ENCODE measurements around the gene SLC39A5.
"Not testable (repeated sequence)": the region's sequence is repeated elsewhere in the genome, so short reads cannot be mapped to it uniquely, and the experiment has no call there.

Gene SLC39A5, protein sequence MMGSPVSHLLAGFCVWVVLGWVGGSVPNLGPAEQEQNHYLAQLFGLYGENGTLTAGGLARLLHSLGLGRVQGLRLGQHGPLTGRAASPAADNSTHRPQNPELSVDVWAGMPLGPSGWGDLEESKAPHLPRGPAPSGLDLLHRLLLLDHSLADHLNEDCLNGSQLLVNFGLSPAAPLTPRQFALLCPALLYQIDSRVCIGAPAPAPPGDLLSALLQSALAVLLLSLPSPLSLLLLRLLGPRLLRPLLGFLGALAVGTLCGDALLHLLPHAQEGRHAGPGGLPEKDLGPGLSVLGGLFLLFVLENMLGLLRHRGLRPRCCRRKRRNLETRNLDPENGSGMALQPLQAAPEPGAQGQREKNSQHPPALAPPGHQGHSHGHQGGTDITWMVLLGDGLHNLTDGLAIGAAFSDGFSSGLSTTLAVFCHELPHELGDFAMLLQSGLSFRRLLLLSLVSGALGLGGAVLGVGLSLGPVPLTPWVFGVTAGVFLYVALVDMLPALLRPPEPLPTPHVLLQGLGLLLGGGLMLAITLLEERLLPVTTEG

GRCh38 chr12:56229916-56230431 is at the start of gene SLC39A5:
Gene SLC39A5 (plus strand): TSS chr12:56230051. CDS start chr12:56231275, 1,224 bp downstream.
- no peak for DNase-seq

GRCh38 chr12:56186957-56187356 is 42.9 kb upstream of the SLC39A5 start:
- DNase-seq: no peak

DNA sequence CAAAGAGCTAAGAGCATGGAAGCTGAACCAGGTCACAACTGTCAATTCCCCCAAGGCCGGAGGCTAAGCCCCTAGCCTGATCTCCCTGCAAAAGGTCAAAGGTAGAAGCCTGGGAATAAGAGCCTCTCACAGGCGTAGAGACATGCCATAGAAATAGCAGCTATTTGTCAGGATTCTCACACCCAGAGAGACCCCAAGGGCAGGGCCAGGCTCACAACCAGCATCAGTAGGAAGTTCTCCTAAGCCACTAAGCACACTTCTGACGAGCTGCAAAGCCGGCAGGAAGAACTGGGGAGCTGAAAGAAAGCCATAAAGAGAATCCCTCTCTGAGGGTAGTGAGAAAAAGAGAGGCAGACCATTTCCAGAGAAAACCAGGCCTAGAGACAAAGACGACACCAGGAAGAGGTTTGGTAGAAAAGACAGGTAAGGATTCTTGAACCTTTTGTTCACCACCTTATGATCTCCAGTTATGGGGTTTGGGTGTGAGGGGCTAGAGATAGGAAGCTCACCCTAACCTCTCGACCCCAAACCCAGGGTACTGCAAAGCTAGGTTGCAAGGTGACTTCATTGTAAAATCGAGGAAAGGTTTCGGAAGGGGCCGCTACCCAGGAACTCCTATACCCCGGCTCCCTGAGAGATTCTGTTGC is 41.6 kb upstream of the SLC39A5 start:
- no peak for DNase-seq

DNA sequence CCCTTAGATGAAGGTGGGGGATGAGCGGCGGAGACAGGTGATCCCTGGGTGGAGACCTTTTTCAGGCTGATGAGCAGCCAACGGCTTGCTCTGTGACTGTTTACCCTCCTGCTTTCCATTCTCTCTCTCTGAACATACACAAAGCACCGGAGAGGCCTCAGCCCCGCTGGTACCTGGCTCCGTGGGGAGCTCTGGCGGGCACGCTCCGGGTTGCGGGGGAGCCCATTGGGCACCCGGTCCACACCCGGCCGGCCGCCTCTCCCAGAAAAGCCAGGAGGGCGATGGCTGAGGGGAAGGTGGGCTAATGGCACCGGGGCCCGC is 41.1 kb upstream of the SLC39A5 start:
- DNase-seq: no peak

GRCh38 chr12:56189099-56189917 is 40.5 kb upstream of the SLC39A5 start, which contains the start of gene SMARCC2:
Gene SMARCC2 (minus strand): TSS chr12:56189483. CDS start chr12:56189461, 22 bp downstream.
- peak; percentile 26 for DNase-seq

DNA sequence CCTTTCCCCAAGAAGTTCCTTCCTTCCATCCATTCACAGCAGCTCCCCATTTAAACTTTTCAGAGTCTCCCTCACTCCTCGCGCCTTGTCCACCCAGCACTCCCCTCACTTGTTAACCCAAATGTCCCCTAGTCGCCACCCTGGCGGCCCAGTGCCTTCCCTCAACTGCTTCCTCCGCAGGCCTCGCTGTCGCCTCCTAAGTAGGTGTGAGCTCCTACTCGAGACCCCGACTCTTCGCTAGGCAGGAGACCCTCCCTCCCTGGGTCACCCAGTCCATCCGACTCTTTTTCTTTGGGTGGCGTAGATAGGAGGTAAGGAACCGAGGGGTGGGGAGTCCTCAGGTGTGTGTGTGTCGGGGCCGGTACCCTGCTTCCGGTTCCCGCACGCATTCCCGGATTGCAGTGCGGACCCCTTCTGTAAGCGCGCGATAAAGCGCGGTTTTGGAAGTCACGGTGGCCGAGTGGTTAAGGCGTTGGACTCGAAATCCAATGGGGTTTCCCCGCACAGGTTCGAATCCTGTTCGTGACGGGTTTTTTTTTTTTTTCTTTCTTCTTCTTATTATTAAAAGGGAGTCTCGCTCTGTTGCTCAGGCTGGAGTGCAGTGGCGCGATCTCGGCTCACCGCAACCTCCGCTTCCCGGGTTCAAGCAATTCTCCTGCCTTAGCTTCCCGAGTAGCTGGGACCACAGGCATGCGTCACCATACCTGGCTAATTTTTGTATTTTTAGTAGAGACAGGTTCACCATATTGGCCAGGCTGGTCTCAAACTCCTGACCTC is 39.7 kb upstream of the SLC39A5 start:
- peak; percentile 23 for DNase-seq

DNA sequence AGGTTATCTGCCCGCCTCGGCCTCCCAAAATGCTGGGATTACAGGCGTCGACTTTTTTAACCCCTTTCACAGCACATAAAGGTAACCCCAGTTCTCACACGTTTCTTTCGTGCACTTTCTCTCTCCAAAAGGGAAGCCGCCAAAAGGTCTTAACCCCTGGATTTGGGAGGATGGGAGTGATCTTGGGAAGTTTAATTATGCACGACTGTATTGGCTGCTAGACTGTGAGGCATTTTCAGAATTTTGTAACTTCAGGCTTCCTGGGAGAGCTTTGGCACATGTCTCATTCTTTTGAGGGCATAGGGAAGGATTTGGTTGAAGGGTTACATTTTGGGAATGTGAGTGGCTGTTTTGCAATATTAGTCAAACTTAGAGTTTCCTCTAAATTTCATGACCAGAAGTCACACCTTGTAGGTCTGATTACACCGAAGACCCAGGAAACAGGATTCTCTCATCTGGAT is 39.1 kb upstream of the SLC39A5 start:
- DNase-seq: no peak

- DNase-seq: no peak
Measured at GRCh38 chr12:56192582-56192981, 37.3 kb upstream of the SLC39A5 start.

DNA sequence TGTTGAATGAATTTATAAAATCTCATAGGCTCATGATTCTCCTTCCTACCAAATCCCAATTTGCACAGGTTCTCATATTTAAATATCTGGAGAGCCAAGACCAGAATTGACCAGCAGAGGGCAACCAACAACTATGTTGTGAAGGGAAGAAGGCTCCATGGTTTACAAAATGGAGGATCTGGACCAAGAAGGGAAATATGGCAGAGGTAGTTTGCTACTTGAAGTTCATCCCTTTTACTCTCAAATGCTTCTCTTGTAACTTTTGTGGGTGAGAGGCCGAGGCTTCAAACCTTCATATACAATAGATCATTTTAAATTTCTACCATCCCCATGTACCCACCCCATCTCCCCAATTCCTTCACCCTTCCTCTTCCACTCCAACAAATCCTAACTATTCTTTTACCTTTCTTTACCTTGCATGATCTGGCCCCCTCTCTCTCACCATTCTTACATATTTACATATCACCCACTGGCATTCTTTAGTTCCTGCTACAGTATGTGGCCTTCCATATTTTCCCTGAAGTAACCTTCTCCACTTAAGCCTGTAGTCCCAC is 36.7 kb upstream of the SLC39A5 start:
- DNase-seq: no peak

- not testable (repeated sequence) for DNase-seq
Measured at GRCh38 chr12:56196818-56197550, 32.9 kb upstream of the SLC39A5 start.

DNA sequence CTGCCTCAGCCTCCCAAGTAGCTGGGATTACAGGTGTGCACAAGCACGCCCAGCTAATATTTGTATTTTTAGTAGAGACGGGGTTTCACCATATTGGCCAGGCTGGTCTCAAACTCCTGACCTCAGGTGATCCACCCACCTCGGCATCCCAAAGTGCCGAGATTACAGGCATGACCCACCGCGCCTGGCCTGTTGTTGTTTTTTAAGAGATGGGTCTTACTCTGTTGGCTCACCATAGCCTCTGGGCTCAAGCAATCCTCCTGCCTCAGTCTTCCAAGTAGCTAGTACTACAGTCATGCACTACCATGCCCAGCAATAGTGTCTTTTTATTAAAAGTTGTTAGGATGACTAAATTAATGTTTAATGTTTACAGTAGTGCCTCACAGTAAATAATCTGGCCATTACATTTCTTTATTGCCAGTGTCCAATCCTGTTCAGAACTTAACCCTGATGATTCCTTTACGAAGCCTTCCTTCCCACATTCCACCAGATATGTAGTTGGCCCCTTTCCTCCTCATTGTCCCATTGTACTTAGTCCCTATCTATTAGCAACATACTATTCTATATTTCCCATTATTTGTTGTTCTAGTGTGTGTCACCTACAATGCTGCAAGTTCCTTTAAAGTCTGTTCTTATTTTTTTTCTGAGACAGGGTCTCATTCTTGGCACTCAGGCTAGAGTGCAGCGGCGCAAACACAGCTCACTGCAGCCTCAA is 31.8 kb upstream of the SLC39A5 start:
- DNase-seq: no peak

GRCh38 chr12:56198836-56199235 is 31.0 kb upstream of the SLC39A5 start:
- no peak for DNase-seq

DNA sequence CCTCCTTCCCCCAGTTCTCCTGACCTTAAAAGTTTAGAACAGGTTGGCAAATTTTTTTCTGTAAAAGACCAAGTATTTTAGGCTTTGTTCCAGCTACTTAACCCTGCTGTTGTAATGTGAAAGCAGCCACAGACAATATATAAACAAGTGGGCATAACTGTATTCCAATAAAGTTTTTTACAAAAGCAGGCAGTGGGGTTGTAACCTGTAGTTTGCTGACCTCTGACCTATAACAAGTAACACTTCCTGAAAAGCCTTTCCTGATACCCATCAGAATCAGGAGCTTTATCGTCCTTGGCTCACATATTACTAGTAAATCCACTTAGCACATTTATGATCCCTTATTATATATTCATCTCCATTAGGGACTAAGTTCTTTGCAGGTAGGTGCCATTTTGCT is 27.5 kb upstream of the SLC39A5 start:
- no peak for DNase-seq

DNA sequence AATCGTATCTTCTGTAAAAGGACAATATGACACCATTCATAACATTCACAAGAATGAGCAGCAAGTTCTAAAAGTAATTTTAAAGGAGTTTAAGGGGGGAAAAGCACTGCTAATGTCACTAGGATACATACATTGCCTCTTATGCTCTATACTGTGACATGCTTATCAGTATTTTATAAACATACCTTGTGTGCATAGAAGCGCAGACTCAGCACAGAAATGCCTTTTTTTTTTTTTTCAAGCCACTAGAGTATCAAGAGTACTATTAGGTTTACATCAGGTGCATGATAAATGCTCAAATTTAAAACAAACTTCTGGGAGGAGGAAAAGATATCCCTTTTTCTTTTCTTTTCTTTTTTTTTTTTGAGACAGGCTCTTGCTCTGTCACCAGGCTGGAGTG is 27.0 kb upstream of the SLC39A5 start:
- DNase-seq: no peak

DNA sequence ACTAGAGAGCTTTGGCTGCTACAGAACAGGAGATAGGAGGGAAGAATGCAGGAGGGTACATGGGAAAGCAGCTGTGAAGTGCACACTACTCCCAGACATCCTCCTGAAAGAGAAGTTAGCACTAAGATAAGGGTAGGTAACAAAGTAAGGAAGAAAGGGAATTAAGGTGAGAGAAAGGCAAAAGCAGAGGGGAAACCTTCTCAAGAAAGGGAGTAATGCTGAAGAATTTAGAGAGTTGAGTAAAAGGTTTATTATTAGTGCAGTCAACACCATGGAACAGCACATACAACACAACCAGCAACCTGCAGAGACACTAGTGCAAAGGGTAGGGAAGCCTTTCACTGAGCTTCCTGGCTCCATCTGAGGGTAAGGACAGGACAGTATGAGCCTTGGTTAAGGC is 25.6 kb upstream of the SLC39A5 start:
- DNase-seq: no peak

DNA sequence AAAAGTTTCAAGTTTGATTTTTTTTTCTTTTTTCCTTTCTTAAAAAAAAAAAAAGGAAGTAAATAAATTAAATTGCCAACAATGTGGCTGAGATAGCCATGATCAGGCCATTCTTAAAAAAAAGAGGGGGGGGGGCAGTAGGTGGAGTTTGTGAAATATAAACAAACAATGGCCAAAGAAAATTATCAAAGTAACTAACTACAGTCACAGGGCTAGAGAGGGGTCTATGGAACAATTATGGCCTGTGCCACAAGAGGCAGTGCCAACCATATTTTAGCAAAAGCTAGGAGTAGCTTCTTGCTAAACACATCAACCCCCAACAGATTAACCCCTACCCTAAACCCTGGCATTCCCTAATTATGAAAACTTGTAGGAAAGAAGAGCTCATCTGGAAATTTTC is 24.4 kb upstream of the SLC39A5 start:
- DNase-seq: no peak

GRCh38 chr12:56206452-56207166 is 23.2 kb upstream of the SLC39A5 start:
- DNase-seq: no peak

DNA sequence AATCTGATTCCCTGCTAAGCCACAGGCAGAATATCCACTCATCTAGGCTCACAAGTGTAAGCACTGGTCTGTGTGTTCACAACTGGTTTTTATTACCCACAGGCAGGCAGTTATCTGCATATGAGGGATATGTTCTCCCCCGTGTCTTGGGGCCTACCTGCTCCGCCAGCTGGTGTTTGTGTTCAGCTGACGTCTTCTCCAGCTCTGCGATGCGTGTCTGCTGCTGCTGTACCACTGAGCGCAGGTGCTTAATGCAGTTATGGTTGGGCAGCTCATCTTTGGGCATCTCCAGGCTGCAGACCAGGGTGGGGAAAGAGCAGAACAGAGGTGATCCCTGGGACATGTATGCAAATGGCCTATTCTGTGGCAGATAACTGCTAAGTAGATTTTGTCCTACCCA is 21.8 kb upstream of the SLC39A5 start:
- DNase-seq: no peak

DNA sequence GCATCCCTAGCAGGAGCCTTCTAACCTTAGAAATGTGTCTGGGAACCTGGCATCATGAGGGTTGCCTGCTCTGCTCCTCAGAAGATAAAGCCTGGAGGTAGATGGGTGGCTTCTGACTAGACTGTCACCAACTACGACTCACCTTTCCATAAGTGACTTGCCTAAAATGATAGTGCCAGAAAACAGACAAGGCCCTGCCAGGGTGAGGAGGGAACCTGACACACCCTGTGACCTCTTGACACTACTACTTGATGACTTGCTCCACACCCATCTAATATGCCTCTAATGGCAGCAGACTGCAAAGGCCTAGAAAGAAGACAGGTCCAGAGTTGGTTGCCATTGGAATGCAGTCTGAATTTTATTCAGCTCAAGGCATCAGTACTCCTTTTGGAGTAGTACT is 17.5 kb upstream of the SLC39A5 start:
- DNase-seq: no peak

DNA sequence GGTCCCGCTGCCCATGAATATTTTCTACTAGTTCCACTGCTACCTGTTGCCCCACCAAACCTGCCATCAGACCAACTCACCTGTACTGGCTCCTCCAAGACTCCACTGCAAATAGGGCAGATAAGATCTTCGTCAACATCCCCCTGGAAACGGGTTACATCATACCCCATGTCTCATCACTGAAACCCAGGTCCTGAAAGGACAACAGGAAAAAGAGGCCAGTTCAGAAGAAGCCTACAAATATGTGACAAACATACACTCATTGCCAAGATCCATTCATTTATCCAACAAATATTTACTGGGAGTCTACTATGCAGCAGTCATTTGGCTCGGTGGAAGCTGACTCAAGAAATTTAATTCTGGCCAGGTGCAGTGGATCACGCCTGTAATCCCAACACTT is 16.0 kb upstream of the SLC39A5 start:
- DNase-seq: no peak
